Kidney (tissue), 22 donors: Measurements from ENCODE around the gene VCX3B. TPM values are rescaled to one million over a fixed set of nuclear protein-coding genes. Genes with fewer than 3 reads are reported as not detected.
"Not testable (repeated sequence)": the region's sequence is repeated elsewhere in the genome, so short reads cannot be mapped to it uniquely, and the experiment has no call there.

Experiments used
- DNase-seq, 5 donors: peaks; one replicate each; pipeline ENCODE4 v3.0.0-alpha.2; 2013 to 2020
- FAIRE-seq: peaks from 2 replicates; lab custom pipeline; 2012; peaks lifted over from hg19 to GRCh38; lab: Jason Lieb, UNC
- H3K27ac ChIP-seq, 2 donors: one replicate each; pipeline ENCODE4 v1.7.0; 2013; ENCODE audit warnings: low read depth in 2 of 2, low read length in 2 of 2, inconsistent platforms in 1 of 2
- H3K27me3 ChIP-seq: one replicate; pipeline ENCODE4 v1.7.1; 2013; ENCODE audit warnings: low read length, inconsistent platforms; ENCODE audit not compliant: control insufficient read depth, insufficient read depth
- H3K36me3 ChIP-seq, 3 donors: one replicate each; pipeline versions ENCODE4 v1.7.0 to v1.7.1; 2013; ENCODE audit warnings: low read length in 3 of 3, control low read depth in 1 of 3, inconsistent platforms in 1 of 3; ENCODE audit not compliant: insufficient read depth in 3 of 3, control insufficient read depth in 2 of 3
- H3K4me1 ChIP-seq, 3 donors: one replicate each; pipeline versions ENCODE4 v1.7.0 to v1.7.1; 2013; ENCODE audit warnings: low read length in 3 of 3, inconsistent platforms in 1 of 3, low read depth in 1 of 3; ENCODE audit not compliant: control insufficient read depth in 2 of 3, insufficient read depth in 2 of 3
- H3K4me3 ChIP-seq, 3 donors: one replicate each; pipeline versions ENCODE4 v1.7.0 to v1.8.1; 2013; ENCODE audit warnings: low read length in 3 of 3, control low read depth in 1 of 3, inconsistent platforms in 1 of 3
- H3K9ac ChIP-seq, 3 donors: one replicate each; pipeline versions ENCODE4 v1.7.0 to v1.7.1; 2013; ENCODE audit warnings: low read length in 3 of 3, control low read depth in 1 of 3, inconsistent platforms in 1 of 3
- H3K9me3 ChIP-seq, 3 donors: one replicate each; pipeline versions ENCODE4 v1.7.0 to v1.7.1; 2013; ENCODE audit warnings: low read length in 3 of 3, control low read depth in 1 of 3, inconsistent platforms in 1 of 3; ENCODE audit not compliant: control insufficient read depth in 2 of 3, insufficient read depth in 1 of 3
- intact Hi-C: fragments of 100-400 bp; cut with DNase I; formaldehyde crosslinking; loops from one replicate; pipeline ENCODE4 v1.11.1; 2022
- long read RNA-seq, 10 donors: library from polyadenylated mRNA in 1 of 10; unstranded in 1 of 10; transcript quantifications; one replicate each; pipeline ENCODE4 v2.0.0 and lab custom pipeline, GENCODE V29; 2021 to 2026
- polyA plus RNA-seq: library from polyadenylated mRNA; stranded (reverse); fragments of 350-450 nt; fragmentation: Illumina TruSeq; extraction: RNeasy Lipid Tissue Mini Kit (QIAGEN cat#74804); gene quantifications from one replicate; pipeline ENCODE4 v1.2.3, GENCODE V29; 2014; ENCODE audit warnings: low read depth, low replicate concordance; ENCODE audit not compliant: insufficient read depth
- total RNA-seq: library from RNA; stranded (reverse); fragmentation: NEBNext Ultra II Directional; extraction: Animal tissue kit (Norgen Biotek cat#: 25700); gene quantifications from one replicate; pipeline ENCODE4 v1.2.1, GENCODE V29; 2021
- TF ChIP-seq, protein P1 (sequence below): IDR thresholded peaks from 3 replicates; pipeline ENCODE4 v1.5.1; 2012; ENCODE audit warnings: mild to moderate bottlenecking, moderate library complexity, borderline replicate concordance; ENCODE audit not compliant: insufficient read depth; ENCODE audit errors: extremely low read depth
- donor health status: control.
- donor health status: control.
- donor health status: control.
- donor health status: control.
- donor health status: control.
- donor health status: DM: yes; HTN: yes; CAD: no.
- donor health status: Normal renal cell carcinoma (clear cell type).

Gene VCX3B
- total RNA-seq (0.38 TPM), polyA plus RNA-seq (0.60 TPM)
- long read RNA-seq, donor 1, result 0 reads
- long read RNA-seq, donor 2, result 0 reads
- long read RNA-seq, donor 3, result 0 reads
- long read RNA-seq, donor 4, result 0 reads
- long read RNA-seq, donor 5, result 0 reads
- long read RNA-seq, donor 6, result 0 reads
- long read RNA-seq, donor 7, result 0 reads
- long read RNA-seq, donor 8, result 0 reads
- long read RNA-seq, donor 9, result 0 reads
- long read RNA-seq, donor 10, result 0 reads

DNA sequence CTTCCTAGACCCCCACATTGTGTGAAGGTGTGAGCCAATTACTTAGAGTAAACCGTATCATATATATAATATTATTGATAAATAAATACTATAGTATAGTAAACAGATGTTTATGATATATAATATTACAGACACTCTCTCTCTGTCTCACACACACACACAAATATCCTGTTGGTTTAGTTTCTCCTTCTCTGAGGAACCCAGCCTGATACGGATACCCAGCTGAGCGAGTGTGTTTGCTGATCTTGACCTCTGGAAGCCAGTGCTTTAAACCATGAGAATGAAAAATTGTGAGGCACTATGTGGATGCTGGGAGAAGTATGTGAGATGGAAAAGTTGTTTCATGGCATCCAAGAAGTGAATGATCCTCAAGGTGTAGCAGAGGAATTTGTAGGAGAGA is at the start of gene VCX3B:
TSS of gene VCX3B (plus strand) at position 301 of the 400 bp plus-strand sequence. CDS start 621 bp downstream, outside the sequence.
- DNase-seq, H3K27ac ChIP-seq, H3K9ac ChIP-seq, FAIRE-seq, H3K9me3 ChIP-seq, H3K27me3 ChIP-seq, H3K36me3 ChIP-seq, H3K4me3 ChIP-seq, intact Hi-C loops, H3K4me1 ChIP-seq: not testable (repeated sequence)

DNA sequence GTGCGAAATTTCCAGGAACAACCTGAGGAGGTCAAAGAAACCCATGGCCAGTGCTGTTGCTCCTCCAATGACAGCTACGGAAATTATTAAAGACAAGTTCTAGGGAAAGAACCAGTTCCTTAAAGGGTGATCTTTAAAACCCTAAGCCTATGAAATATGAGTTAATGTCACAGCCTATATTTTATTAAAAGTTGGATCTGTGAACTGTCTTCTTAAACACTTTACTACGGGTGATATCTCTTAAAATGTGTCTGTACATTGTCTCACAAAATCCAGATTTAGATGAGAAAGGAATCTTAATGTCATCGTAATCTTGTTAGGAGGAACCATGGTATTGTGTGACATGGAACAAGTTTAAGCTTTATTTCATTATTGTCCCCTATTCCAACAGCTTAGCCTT is 46.3 kb upstream of the VCX3B start:
- FAIRE-seq (no peak), DNase-seq (no peak)
- no peak overlapping the region for H3K27ac ChIP-seq
- H3K36me3 ChIP-seq, result no peaks in the 10 kb centered on the region
- no peak overlapping the region for H3K4me3 ChIP-seq
- H3K9me3 ChIP-seq, result no peaks in the 10 kb centered on the region
- H3K4me1 ChIP-seq, result no peaks in the 10 kb centered on the region
- H3K9ac ChIP-seq, result no peak overlapping the region
- intact Hi-C loops, result no loop called here
- H3K27me3 ChIP-seq, result no peaks in the 10 kb centered on the region
- TF ChIP-seq, protein P1, sequence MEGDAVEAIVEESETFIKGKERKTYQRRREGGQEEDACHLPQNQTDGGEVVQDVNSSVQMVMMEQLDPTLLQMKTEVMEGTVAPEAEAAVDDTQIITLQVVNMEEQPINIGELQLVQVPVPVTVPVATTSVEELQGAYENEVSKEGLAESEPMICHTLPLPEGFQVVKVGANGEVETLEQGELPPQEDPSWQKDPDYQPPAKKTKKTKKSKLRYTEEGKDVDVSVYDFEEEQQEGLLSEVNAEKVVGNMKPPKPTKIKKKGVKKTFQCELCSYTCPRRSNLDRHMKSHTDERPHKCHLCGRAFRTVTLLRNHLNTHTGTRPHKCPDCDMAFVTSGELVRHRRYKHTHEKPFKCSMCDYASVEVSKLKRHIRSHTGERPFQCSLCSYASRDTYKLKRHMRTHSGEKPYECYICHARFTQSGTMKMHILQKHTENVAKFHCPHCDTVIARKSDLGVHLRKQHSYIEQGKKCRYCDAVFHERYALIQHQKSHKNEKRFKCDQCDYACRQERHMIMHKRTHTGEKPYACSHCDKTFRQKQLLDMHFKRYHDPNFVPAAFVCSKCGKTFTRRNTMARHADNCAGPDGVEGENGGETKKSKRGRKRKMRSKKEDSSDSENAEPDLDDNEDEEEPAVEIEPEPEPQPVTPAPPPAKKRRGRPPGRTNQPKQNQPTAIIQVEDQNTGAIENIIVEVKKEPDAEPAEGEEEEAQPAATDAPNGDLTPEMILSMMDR, result no peak

DNA sequence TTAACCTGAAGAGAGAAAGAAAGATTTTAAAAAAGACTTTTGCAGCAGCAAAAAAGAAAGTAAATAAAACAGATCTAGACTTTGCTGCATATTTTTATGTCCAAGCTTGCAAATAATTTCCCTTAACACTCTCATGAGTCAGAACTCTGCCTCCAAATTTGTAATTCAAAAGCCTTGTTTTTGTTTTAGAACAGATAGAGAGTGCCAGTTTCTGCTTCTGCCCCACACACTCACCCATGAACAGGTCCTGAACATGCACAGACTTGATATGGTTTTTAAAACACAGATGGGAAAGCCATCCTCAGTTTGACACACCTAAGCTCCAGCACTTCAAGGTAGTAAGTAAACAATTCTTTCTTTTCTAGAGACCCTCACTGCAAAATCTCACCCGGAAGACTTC is 39.7 kb upstream of the VCX3B start:
- FAIRE-seq (no peak), DNase-seq (no peak)
- no peak overlapping the region for H3K27ac ChIP-seq
- no peak overlapping the region for H3K9ac ChIP-seq
- no peaks in the 10 kb centered on the region for H3K36me3 ChIP-seq
- H3K4me1 ChIP-seq, result no peaks in the 10 kb centered on the region
- intact Hi-C loops, result no loop called here
- TF ChIP-seq, protein P1, result no peak
- H3K27me3 ChIP-seq, result no peaks in the 10 kb centered on the region
- H3K9me3 ChIP-seq, result no peaks in the 10 kb centered on the region
- H3K4me3 ChIP-seq, result no peak overlapping the region

DNA sequence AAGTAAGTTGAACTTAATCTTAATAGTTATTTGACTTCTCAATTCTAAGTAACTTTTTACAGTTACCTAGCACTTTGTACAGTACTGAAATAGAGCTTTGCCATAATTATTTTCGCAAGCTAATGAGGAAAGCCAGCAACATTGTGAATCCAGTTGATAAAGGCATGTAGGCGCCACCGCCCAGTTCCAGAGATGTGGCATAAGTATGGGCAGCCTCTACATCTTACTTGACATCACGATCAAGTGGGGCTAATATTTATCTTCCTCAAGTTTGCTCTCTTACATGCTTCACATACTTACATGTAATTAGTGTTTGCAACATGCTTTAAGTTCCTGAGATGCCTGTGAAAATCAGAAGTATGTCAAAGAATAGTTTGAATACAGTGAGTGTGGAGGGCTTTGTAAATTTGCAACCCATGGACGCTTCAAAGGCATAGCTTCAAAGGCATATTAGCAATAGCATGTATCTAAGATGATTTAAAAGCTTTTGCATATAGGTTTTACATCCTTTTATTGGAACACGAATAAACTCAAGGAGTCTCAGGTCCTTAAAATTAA is 34.9 kb upstream of the VCX3B start:
- TF ChIP-seq, protein P1, result no peak
- intact Hi-C loops, result no loop called here
- H3K27ac ChIP-seq, result no peak overlapping the region
- FAIRE-seq, result no peak
- H3K9me3 ChIP-seq, result no peaks in the 10 kb centered on the region
- H3K36me3 ChIP-seq, result no peaks in the 10 kb centered on the region
- DNase-seq, result no peak
- no peaks in the 10 kb centered on the region for H3K4me1 ChIP-seq
- H3K9ac ChIP-seq, result no peak overlapping the region
- H3K27me3 ChIP-seq, result no peaks in the 10 kb centered on the region
- no peak overlapping the region for H3K4me3 ChIP-seq
